ENCODE measurements around the gene MRGPRX3.
A peak's percentile ranks its signal among the peaks of the same experiment; 100 is the strongest.
"Not testable (repeated sequence)": the region's sequence is repeated elsewhere in the genome, so short reads cannot be mapped to it uniquely, and the experiment has no call there.

The MRGPRX3 gene

GRCh38 chr11:18132341-18132740 lies at the start of gene MRGPRX3:
Gene MRGPRX3, plus strand, starts transcription at chr11:18132571. Its CDS starts 4,632 bp downstream, at chr11:18137203.
- DNase-seq (ENCODE audit: extremely low read depth in 1 of 2, low read depth in 1 of 2): no peak

- DNase-seq (ENCODE audit: extremely low read depth in 1 of 2, low read depth in 1 of 2): no peak
These were observed 44.0 kb upstream of the MRGPRX3 start for GRCh38 chr11:18088366-18088765.

DNA sequence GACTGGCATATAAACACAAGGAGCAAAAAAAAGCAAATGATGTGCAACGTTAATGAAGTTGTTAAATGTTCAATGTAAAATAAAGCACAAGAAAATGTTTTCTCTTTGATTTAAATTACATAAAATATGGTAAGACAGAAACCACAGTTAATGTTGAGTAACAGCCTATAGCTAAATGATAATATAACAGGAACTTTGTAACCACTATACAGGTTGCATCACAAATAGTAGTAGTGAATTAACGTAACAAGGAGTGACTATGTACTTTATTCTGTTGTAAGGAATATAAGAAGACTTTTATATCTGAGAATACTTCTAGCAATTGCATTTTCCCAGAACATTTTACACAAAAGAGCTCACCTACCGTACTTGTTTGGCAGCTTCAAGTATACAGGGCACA lies 43.4 kb upstream of the MRGPRX3 start:
- no peak for DNase-seq (ENCODE audit: extremely low read depth in 1 of 2, low read depth in 1 of 2)

GRCh38 chr11:18091731-18092130 lies 40.6 kb upstream of the MRGPRX3 start:
- no peak for DNase-seq (ENCODE audit: extremely low read depth in 1 of 2, low read depth in 1 of 2)

- no peak for DNase-seq (ENCODE audit: extremely low read depth in 1 of 2, low read depth in 1 of 2)
These were observed 38.4 kb upstream of the MRGPRX3 start for GRCh38 chr11:18093959-18094358.

DNA sequence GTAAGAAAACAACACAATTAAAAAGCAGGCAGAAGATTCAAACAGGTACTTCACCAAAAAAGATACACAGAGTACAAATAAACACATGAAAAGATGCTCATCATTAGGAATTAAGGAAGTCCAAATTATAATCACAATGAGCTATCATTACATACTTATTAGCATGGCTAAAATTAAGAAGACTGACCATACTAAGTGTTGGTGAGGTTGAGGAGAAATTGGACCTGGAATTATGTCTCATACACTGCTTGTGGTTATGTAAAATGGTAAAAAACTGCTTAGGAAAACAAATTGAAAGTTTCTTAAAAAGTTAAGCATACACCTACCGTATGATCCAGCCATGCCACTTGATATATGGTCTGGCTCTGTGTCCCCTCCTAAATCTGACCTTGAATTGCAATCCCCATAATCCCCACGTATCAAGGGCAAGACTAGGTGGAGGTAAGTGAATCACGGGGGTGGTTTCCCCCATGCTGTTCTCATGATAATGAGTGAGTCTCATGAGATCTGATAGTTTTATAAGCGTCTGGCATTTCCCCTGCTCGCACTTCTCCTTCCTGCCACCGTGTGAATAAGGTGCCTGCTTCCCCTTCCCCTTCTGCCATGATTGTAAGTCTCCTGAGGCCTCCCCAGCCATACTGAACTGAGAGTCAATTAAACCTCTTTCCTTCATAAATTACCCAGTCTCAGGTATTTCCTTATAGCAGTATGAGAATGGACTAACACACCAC lies 31.3 kb upstream of the MRGPRX3 start:
- no peak for DNase-seq (ENCODE audit: extremely low read depth in 1 of 2, low read depth in 1 of 2)

DNA sequence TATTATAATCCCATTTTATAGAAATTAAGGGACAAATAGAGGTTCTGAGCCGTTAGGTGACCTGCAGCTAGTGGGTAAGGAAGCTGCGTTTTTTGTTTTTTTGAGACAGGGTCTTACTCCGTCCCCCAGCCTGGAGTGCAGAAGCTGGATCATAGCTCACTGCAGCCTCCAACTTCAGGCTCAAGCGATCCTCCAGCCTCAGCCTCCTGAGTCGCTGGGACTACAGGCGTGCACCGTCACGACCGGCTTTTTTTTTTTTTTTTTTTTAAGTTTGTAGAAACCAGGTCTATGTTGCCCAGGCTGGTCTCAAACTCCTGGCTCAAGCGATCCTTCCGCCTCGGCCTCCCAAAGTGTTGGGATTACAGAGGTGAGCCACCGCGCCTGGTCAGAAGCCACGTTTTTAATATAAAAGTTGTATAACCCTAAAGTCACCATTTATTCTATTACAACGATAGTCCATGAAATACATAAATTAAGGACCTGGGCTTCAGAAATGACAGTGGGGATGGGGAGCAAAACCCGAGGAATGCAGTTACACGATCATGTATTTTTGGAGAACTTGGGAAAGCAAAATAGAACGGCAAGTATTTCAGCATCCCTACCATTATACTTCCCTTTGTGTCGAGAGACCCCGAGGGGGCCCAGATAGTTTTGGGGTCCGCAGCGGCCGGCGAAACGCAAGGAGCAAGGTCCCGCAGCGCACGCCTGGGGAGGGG lies 27.1 kb upstream of the MRGPRX3 start:
- no peak for DNase-seq (ENCODE audit: extremely low read depth in 1 of 2, low read depth in 1 of 2)

- DNase-seq (ENCODE audit: extremely low read depth in 1 of 2, low read depth in 1 of 2): peak; percentile 70 to 88
These were observed 26.4 kb upstream of the MRGPRX3 start, which contains the start of gene SAAL1 for GRCh38 chr11:18105802-18106574. Gene SAAL1, minus strand, starts transcription at chr11:18106082. Its CDS starts 41 bp downstream, at chr11:18106041.

DNA sequence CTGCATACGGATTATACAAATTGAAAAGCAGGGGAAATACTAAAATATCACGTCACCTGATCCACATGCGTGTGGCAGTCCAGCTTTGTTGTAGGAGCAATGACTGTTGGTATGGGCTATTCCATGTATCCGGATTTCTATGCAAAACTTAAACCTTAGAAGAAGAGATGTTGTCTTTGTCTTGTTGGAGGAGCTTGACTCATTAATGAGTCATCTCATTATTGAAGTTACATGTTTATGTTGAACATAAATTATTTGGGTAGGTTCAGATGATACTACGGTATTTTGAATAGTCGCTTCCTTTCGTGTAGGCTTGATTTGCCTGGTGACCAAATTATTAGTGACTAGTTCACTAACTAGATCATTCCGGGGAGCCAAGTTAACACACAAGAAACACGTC lies 25.7 kb upstream of the MRGPRX3 start:
- no peak for DNase-seq (ENCODE audit: extremely low read depth in 1 of 2, low read depth in 1 of 2)

- no peak for DNase-seq (ENCODE audit: extremely low read depth in 1 of 2, low read depth in 1 of 2)
These were observed 24.1 kb upstream of the MRGPRX3 start for GRCh38 chr11:18108254-18108653.

GRCh38 chr11:18111005-18111404 lies 21.4 kb upstream of the MRGPRX3 start:
- DNase-seq (ENCODE audit: extremely low read depth in 1 of 2, low read depth in 1 of 2): no peak

- peak; percentile 15 to 43 for DNase-seq (ENCODE audit: extremely low read depth in 1 of 2, low read depth in 1 of 2)
These were observed 16.8 kb upstream of the MRGPRX3 start for GRCh38 chr11:18115360-18116127.

DNA sequence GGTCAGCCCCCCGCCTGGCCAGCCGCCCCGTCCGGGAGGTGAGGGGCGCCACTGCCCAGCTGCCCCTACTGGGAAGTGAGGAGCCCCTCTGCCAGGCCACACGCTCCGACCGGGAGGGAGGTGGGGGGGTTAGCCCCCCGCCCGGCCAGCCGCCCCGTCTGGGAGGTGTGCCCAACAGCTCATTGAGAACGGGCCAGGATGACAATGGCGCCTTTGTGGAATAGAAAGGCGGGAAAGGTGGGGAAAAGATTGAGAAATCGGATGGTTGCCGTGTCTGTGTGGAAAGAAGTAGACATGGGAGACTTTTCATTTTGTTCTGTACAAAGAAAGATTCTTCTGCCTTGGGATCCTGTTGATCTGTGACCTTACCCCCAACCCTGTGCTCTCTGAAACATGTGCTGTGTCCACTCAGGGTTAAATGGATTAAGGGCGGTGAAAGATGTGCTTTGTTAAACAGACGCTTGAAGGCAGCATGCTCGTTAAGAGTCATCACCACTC lies 11.0 kb upstream of the MRGPRX3 start:
- DNase-seq (ENCODE audit: extremely low read depth in 1 of 2, low read depth in 1 of 2): not testable (repeated sequence)

- not testable (repeated sequence) for DNase-seq (ENCODE audit: extremely low read depth in 1 of 2, low read depth in 1 of 2)
These were observed 1.3 kb upstream of the MRGPRX3 start for GRCh38 chr11:18131115-18131514.

DNA sequence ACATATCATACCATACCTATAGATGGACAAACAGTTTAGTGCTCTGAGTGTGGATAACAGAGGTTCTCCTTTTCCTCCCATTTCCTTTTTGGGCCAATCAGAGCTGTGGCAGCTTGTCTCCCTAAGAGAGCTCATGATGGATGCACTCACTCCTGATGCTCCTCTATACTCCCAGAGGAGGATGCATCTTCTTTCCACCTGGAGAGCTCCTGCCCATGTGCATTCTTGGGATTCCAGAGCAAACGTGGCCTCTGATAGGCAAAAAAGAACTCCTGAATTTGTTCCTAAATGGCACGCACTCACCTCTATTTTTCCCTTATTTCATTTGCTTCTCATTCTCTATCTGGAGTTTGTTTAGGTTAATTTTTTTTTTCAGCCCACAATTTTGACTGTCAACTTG lies 2.9 kb downstream of the MRGPRX3 start:
- no peak for DNase-seq (ENCODE audit: extremely low read depth in 1 of 2, low read depth in 1 of 2)

GRCh38 chr11:18137186-18137800 lies 4.9 kb downstream of the MRGPRX3 start:
- no peak for DNase-seq (ENCODE audit: extremely low read depth in 1 of 2, low read depth in 1 of 2)

DNA sequence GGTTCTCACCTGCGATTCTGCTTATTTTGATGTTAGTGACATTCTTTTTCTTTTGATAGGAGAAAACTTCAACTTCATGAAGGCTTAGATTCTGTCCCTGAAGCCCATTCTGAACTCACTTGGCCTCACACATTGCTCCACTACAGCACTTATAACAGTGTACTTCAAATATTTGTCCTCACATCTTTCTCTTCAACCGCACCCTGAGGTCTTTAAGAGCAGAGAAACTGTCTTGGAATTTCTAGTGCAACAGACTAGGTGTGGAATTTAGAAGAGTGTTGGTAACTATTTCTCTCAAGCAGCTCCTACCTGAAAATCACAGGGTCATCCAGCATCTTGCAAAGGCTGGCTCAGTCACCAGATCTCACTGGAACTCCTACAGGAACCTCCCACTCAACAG lies 7.8 kb downstream of the MRGPRX3 start:
- no peak for DNase-seq (ENCODE audit: extremely low read depth in 1 of 2, low read depth in 1 of 2)

DNA sequence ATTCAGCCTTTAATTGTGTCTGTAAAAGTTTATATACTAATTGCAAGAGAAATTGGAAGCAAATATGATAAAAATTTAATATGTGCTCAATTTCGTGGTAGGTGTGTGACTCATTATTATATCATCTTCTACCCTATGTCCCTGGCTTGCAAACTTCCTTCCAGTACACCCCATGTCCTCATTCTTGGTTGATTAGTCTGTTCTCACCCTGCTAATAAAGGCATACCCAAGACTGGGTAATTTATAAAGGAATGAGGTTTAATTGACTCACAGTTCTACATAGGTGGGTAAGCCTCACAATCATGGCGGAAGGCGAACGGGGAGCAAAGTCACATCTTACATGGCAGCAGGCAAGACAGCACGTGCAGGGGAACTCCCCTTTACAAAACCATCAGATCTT lies 11.9 kb downstream of the MRGPRX3 start:
- no peak for DNase-seq (ENCODE audit: extremely low read depth in 1 of 2, low read depth in 1 of 2)

DNA sequence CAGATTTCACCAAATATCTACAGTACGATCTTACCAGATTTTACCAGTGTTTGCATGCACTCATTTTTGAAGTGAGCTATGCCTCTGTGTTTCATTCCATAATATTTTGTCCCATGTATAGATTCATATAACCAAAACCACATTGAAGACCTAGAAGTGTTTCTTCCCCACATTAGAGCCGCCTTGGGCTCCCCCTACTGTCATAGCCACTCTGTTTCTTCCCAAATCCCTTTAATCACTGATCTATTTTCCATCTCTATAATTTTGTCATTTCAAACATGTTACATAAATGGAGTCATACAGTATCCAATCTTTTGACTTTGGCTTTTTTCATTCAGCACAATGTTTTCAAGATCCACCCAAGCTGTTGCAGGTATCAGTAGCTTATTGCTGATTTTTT lies 12.7 kb downstream of the MRGPRX3 start:
- no peak for DNase-seq (ENCODE audit: extremely low read depth in 1 of 2, low read depth in 1 of 2)

- DNase-seq (ENCODE audit: extremely low read depth in 1 of 2, low read depth in 1 of 2): no peak
These were observed 13.5 kb downstream of the MRGPRX3 start for GRCh38 chr11:18145837-18146236.

Measured in activated CD8-positive, alpha-beta memory T cell treated with anti-CD3 and anti-CD28 coated beads for 1 hour (primary cell).